Parathyroid adenoma (tissue), 2 donors: ENCODE data around the gene HIRA.

Source experiments
- H2AFZ ChIP-seq: fragments of 300-600 bp; sonication (generic); one replicate; pipeline ENCODE4 v1.7.0; 2017; ENCODE audit warnings: antibody characterized with exemption, mild to moderate bottlenecking
- H3K27ac ChIP-seq: fragments of 300-600 bp; sonication (generic); one replicate; pipeline ENCODE4 v1.7.0; 2017
- H3K27me3 ChIP-seq: fragments of 300-600 bp; sonication (generic); one replicate; pipeline ENCODE4 v1.7.0; 2017; ENCODE audit warnings: low read length; ENCODE audit not compliant: control insufficient read depth, insufficient read depth
- H3K36me3 ChIP-seq: fragments of 300-600 bp; sonication (generic); one replicate; pipeline ENCODE4 v1.7.0; 2017; ENCODE audit warnings: low read length; ENCODE audit not compliant: control insufficient read depth, insufficient read depth
- H3K4me1 ChIP-seq: fragments of 300-600 bp; sonication (generic); one replicate; pipeline ENCODE4 v1.7.0; 2017; ENCODE audit warnings: control low read depth
- H3K4me2 ChIP-seq: fragments of 300-600 bp; sonication (generic); one replicate; pipeline ENCODE4 v1.7.0; 2017; ENCODE audit warnings: low read length
- H3K4me3 ChIP-seq: fragments of 300-600 bp; sonication (generic); one replicate; pipeline ENCODE4 v1.7.0; 2017; ENCODE audit warnings: low read depth, low read length
- H3K79me2 ChIP-seq: fragments of 300-600 bp; sonication (generic); one replicate; pipeline ENCODE4 v1.7.0; 2017; ENCODE audit warnings: control low read depth
- H3K9ac ChIP-seq: fragments of 300-600 bp; sonication (generic); one replicate; pipeline ENCODE4 v1.7.0; 2017; ENCODE audit warnings: mild to moderate bottlenecking
- H3K9me3 ChIP-seq: fragments of 300-600 bp; sonication (generic); one replicate; pipeline ENCODE4 v1.7.0; 2017; ENCODE audit warnings: low read length; ENCODE audit not compliant: control insufficient read depth
- TF ChIP-seq, protein P1 (sequence below): fragments of 300-600 bp; sonication (generic); IDR thresholded peaks from one replicate; pipeline ENCODE4 v1.7.0; 2017; ENCODE audit warnings: antibody characterized with exemption, mild to moderate bottlenecking
- donor health status: primary hyperparathyroidism.

Gene HIRA

DNA sequence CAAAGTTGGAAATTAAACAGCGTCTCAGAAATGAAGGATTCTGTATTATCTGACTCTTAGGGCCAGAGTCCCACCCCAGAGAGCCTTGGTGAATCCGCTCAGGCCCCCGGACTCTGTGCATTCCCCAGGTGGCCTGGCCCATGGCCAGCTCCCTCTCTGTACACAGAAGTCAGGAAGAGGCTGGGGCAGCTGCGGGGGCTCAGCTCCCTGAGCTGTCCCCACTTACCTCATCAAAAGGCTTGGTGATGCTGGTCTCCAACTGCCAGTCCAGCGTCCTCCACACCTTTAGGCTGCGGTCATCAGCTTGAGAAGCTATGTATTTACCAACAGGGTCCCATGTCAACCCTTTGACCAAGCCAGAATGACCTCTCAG is 35.0 kb downstream of the HIRA start:
- H2AFZ ChIP-seq, result no peak overlapping the region
- no peaks in the 10 kb centered on the region for H3K9me3 ChIP-seq
- H3K36me3 ChIP-seq, result no peaks in the 10 kb centered on the region
- no peak overlapping the region for H3K27ac ChIP-seq
- TF ChIP-seq, protein P1, sequence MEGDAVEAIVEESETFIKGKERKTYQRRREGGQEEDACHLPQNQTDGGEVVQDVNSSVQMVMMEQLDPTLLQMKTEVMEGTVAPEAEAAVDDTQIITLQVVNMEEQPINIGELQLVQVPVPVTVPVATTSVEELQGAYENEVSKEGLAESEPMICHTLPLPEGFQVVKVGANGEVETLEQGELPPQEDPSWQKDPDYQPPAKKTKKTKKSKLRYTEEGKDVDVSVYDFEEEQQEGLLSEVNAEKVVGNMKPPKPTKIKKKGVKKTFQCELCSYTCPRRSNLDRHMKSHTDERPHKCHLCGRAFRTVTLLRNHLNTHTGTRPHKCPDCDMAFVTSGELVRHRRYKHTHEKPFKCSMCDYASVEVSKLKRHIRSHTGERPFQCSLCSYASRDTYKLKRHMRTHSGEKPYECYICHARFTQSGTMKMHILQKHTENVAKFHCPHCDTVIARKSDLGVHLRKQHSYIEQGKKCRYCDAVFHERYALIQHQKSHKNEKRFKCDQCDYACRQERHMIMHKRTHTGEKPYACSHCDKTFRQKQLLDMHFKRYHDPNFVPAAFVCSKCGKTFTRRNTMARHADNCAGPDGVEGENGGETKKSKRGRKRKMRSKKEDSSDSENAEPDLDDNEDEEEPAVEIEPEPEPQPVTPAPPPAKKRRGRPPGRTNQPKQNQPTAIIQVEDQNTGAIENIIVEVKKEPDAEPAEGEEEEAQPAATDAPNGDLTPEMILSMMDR, result no peak
- H3K4me2 ChIP-seq, result no peak overlapping the region
- no peak overlapping the region for H3K9ac ChIP-seq
- H3K4me1 ChIP-seq, result no peaks in the 10 kb centered on the region
- peaks cover 2% of the 10 kb centered on the region for H3K79me2 ChIP-seq
- no peaks in the 10 kb centered on the region for H3K27me3 ChIP-seq
- no peak overlapping the region for H3K4me3 ChIP-seq

DNA sequence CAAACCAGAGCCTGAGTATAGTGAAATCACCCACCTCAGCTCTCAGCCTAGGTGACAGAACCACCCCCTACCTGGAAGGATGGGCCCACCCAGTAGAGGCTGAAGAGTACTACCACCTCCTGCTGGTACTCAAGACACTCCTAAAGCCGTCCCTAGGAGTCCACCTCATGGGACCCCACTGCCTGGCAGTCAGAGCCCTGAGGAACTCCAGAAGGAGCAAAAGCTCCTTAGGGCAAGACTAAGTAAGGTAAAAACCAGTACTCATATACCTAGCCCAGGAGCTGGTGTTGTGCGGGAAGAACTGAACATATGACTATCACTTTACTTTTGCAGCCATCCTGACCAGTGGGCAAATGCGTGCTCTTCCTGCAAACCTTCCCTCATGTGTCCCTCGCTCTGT is 36.3 kb downstream of the HIRA start:
- no peaks in the 10 kb centered on the region for H3K4me1 ChIP-seq
- H3K4me2 ChIP-seq, result no peak overlapping the region
- H3K9ac ChIP-seq, result no peak overlapping the region
- H3K36me3 ChIP-seq, result no peaks in the 10 kb centered on the region
- no peaks in the 10 kb centered on the region for H3K27me3 ChIP-seq
- TF ChIP-seq, protein P1, result no peak
- H3K4me3 ChIP-seq, result no peak overlapping the region
- no peak overlapping the region for H3K27ac ChIP-seq
- H3K9me3 ChIP-seq, result no peaks in the 10 kb centered on the region
- no peaks in the 10 kb centered on the region for H3K79me2 ChIP-seq
- no peak overlapping the region for H2AFZ ChIP-seq

DNA sequence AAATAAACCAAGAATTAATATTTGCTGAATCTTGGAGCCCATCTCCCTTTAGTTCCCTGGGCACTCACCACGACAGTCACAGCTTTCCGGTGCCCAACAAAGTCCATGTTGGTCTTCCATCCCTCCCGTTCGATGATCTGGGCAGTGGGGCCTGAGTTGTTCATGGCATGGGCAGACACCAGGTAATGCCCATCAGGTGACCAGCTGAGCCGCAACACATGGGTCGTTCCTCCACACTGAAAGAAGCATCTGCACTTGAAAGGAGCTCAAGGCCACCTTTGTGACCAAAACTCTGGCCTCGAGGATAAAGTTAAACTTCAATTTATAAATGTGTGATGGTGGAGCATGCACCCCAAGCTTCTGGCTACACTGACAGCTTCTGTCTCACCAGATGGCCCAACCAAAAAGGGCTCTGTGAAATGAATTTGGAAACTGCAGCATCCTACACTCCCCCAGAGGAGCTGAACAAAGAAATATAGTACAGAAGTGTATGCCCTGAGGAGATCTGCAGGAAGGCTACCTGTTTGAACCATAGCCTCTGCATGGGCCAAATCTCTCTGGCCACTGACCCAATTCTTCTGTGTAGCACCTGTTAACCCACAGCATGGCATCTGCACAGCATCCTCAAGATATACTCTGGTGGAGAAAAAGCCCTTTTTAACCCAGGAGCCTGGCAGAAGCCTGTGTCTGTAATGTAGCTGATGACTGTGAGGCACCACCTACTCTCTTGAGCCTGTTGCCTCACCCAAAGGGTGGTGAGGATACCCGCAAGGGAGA is 37.1 kb downstream of the HIRA start:
- Histone ChIP-seq H3K27ac (no peak overlapping the region), H3K27me3 (no peaks in the 10 kb centered on the region), H3K9ac (no peak overlapping the region), H3K36me3 (no peaks in the 10 kb centered on the region), H3K4me1 (no peaks in the 10 kb centered on the region), H3K9me3 (no peaks in the 10 kb centered on the region), H3K79me2 (no peaks in the 10 kb centered on the region), H3K4me2 (no peak overlapping the region), H3K4me3 (no peak overlapping the region), H2AFZ (no peak overlapping the region)
- TF ChIP-seq, protein P1, result no peak

DNA sequence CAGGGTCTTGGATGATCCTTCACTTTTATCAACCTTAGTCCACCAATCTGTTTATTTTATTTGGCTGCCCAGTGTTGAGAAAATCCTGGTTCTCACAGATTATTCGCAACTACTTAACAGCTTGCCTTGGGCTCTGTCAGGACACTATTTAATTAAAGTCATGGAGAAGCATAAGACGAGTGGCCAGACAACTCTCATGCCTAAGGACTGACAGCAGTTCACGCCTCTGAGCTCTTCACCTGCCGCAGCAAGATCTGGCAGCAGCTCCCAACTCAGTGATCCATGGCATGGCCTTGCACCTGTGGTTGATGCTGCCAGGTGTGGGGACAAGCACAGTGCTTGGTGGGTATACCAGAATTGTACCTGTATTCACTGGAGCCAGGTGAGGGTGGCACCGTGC is 37.8 kb downstream of the HIRA start:
- TF ChIP-seq, protein P1, result no peak
- Histone ChIP-seq H3K27ac (no peak overlapping the region), H2AFZ (no peak overlapping the region), H3K36me3 (no peaks in the 10 kb centered on the region), H3K4me2 (no peak overlapping the region), H3K27me3 (no peaks in the 10 kb centered on the region), H3K9ac (no peak overlapping the region), H3K79me2 (no peaks in the 10 kb centered on the region), H3K4me3 (no peak overlapping the region), H3K4me1 (no peaks in the 10 kb centered on the region), H3K9me3 (no peaks in the 10 kb centered on the region)

DNA sequence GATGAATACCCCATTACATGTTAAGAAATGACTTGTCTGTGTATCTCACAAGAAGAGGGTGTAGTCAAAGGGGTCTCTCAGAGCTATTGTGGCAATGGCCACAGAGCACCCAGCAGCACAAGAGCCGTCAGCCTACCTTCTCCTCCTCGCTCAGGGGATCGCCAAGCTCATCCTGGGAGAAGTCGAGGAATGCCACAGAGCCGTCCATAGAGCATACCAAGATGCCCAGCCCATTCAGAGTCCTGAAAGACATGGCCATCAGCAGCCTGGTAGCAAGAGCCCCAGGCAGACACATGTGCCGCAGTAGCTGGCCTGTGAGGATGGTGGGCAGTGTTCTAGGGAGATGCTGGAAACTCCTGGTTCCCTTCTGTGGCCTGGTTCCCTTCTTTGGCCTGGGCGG is 44.0 kb downstream of the HIRA start:
- TF ChIP-seq, protein P1, result no peak
- no peak overlapping the region for H3K4me2 ChIP-seq
- H3K9ac ChIP-seq, result no peak overlapping the region
- H3K27ac ChIP-seq, result no peak overlapping the region
- no peak overlapping the region for H2AFZ ChIP-seq
- no peaks in the 10 kb centered on the region for H3K27me3 ChIP-seq
- H3K36me3 ChIP-seq, result no peaks in the 10 kb centered on the region
- no peak overlapping the region for H3K4me3 ChIP-seq
- no peaks in the 10 kb centered on the region for H3K9me3 ChIP-seq
- H3K79me2 ChIP-seq, result no peaks in the 10 kb centered on the region
- no peaks in the 10 kb centered on the region for H3K4me1 ChIP-seq
